BE2C (cell line): ENCODE measurements around the gene ASS1.

Experiments
- DNase-seq: peaks from one replicate; pipeline ENCODE4 v3.0.0-alpha.2; 2020
- H3K27me3 ChIP-seq: fragments of 250-450 bp; sonication (Bioruptor Pico); 2 replicates; pipeline ENCODE4 v1.5.1; 2020; ENCODE audit warnings: mild to moderate bottlenecking
- H3K36me3 ChIP-seq: fragments of 250-450 bp; sonication (Bioruptor Pico); 2 replicates; pipeline ENCODE4 v1.5.1; 2020; ENCODE audit warnings: mild to moderate bottlenecking
- H3K4me1 ChIP-seq: fragments of 250-450 bp; sonication (Bioruptor Pico); 2 replicates; pipeline ENCODE4 v1.5.1; 2020
- H3K4me3 ChIP-seq: 2 replicates; pipeline ENCODE4 v1.5.1; 2011; ENCODE audit warnings: low read depth, low read length
- H3K9me3 ChIP-seq: fragments of 250-450 bp; sonication (Bioruptor Pico); 2 replicates; pipeline ENCODE4 v1.5.1; 2020
- CTCF ChIP-seq: IDR thresholded peaks from 2 replicates; pipeline ENCODE4 v1.5.1; 2012; ENCODE audit warnings: mild to moderate bottlenecking, low read depth, low read length

Gene ASS1

GRCh38 chr9:130471411-130472183, 26.8 kb downstream of the ASS1 start:
- Histone ChIP-seq H3K36me3 (peaks cover 10% of the 10 kb centered on the region), H3K4me1 (no peaks in the 10 kb centered on the region; the same call in 1 of the 2 replicates), H3K27me3 (no peaks in the 10 kb centered on the region), H3K4me3 (no peak overlapping the region), H3K9me3 (no peaks in the 10 kb centered on the region)
- no peak for TF ChIP-seq CTCF
- DNase-seq: no peak

- no peaks in the 10 kb centered on the region for H3K9me3 ChIP-seq
- no peak for DNase-seq
- H3K4me3 ChIP-seq: no peak overlapping the region
- peaks cover 7% of the 10 kb centered on the region for H3K36me3 ChIP-seq
- H3K27me3 ChIP-seq: no peaks in the 10 kb centered on the region
- TF ChIP-seq CTCF: no peak
- H3K4me1 ChIP-seq: no peaks in the 10 kb centered on the region; the same call in 1 of the 2 replicates
These were observed 27.5 kb downstream of the ASS1 start for GRCh38 chr9:130472184-130472705.

GRCh38 chr9:130473009-130473408, 28.2 kb downstream of the ASS1 start:
- Histone ChIP-seq H3K4me3 (no peak overlapping the region), H3K9me3 (no peaks in the 10 kb centered on the region), H3K36me3 (peaks cover 7% of the 10 kb centered on the region), H3K27me3 (no peaks in the 10 kb centered on the region), H3K4me1 (no peaks in the 10 kb centered on the region)
- no peak for TF ChIP-seq CTCF
- DNase-seq: no peak

GRCh38 chr9:130473566-130473965, 28.8 kb downstream of the ASS1 start:
- TF ChIP-seq CTCF: no peak
- H3K27me3 ChIP-seq: no peaks in the 10 kb centered on the region
- no peaks in the 10 kb centered on the region; the same call in 1 of the 2 replicates for H3K4me1 ChIP-seq
- no peaks in the 10 kb centered on the region for H3K9me3 ChIP-seq
- no peak for DNase-seq
- H3K4me3 ChIP-seq: no peak overlapping the region
- peaks cover 7% of the 10 kb centered on the region for H3K36me3 ChIP-seq

- Histone ChIP-seq H3K36me3 (peaks cover 7% of the 10 kb centered on the region), H3K4me1 (no peaks in the 10 kb centered on the region; the same call in 1 of the 2 replicates), H3K9me3 (no peaks in the 10 kb centered on the region), H3K27me3 (no peaks in the 10 kb centered on the region), H3K4me3 (no peak overlapping the region)
- no peak for DNase-seq
- no peak for TF ChIP-seq CTCF
These were observed 29.3 kb downstream of the ASS1 start for GRCh38 chr9:130474106-130474505.

- H3K4me3 ChIP-seq: no peak overlapping the region
- TF ChIP-seq CTCF: no peak
- H3K27me3 ChIP-seq: no peaks in the 10 kb centered on the region
- no peak for DNase-seq
- peaks cover 10% of the 10 kb centered on the region for H3K36me3 ChIP-seq
- H3K4me1 ChIP-seq: no peaks in the 10 kb centered on the region; the same call in 1 of the 2 replicates
- H3K9me3 ChIP-seq: no peaks in the 10 kb centered on the region
These were observed 31.5 kb downstream of the ASS1 start for GRCh38 chr9:130476151-130476730.
